ENCODE results near the gene POLRMT.
"Not testable (repeated sequence)": the region's sequence is repeated elsewhere in the genome, so short reads cannot be mapped to it uniquely, and the experiment has no call there.

POLRMT gene

DNA sequence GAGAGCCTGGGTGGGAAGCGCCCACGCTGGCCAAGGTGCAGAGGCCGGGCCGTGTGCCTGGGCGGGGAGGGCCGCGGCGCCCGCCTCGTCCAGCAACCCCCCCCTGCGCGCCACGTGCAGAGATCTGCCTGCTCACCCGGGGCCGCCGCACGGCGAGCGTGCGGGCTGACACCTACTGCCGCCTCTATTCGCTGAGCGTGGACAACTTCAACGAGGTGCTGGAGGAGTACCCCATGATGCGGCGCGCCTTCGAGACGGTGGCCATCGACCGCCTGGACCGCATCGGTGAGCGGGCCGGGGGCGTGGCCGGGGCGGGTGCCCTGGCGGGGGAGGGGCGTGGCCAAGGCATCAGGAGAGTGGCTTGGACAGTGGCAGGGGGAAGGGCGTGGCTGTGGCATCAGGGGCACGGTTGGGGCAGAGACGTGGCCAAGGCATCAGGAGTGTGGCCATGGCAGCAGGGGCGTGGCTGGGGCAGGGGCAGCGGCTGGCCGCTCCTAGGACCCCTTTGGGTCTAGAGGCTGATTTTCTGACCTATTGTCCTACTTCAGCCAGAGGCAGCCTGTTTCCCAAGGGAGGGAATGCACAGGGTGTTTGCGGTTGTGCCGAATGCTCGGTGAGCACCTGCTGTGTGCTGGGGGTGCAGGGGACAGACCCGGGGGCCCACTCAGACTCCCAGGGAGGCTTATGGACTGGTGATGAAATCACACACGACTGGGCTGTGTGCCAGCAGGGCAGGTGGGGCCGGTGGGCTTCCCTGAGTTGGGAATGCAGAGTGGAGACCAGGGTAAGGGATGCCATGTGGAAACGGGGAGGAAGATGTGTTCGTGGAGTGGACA, 19.4 kb downstream of the POLRMT start:
- in situ Hi-C loops (cut with MboI; ENCODE audit: low sequenced_read_pairs): no loop called here

DNA sequence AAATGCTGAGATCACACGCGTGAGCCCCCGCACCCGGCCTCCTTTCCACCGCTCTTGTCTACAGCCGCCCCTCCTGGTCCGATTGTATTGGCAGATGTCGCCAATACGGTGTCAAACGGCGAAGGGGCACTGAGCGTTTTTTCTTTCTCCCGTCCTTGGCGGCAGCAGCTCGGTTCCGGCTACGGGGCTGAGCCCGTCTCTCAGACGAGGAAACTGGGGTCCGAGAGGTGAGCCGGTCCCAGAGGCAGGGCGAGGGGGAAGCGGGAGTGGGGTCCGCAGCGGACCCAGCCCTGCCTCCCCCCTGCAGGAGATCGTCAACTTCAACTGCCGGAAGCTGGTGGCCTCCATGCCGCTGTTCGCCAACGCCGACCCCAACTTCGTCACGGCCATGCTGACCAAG, 20.4 kb downstream of the POLRMT start:
- in situ Hi-C loops (cut with MboI; ENCODE audit: low sequenced_read_pairs): no loop called here

DNA sequence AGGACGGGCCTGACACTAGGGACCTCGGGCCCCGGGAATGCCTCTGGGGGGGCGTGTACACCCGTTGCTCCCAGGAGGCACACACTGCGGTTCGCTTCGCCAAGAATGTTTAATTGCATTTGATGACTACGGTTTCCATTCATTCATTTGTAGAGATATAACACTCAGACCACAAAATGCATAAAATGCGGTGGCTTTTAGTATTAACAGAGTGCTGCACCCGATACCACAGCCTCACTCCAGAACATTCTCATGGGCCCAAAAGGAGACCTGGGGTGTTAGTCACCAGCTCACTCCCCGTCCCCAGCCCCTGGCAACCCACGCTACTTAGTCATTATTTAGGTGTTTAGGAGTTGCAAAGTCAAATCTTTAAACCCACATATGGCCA, 21.9 kb downstream of the POLRMT start:
- in situ Hi-C loops (cut with MboI; ENCODE audit: low sequenced_read_pairs): no loop called here

DNA sequence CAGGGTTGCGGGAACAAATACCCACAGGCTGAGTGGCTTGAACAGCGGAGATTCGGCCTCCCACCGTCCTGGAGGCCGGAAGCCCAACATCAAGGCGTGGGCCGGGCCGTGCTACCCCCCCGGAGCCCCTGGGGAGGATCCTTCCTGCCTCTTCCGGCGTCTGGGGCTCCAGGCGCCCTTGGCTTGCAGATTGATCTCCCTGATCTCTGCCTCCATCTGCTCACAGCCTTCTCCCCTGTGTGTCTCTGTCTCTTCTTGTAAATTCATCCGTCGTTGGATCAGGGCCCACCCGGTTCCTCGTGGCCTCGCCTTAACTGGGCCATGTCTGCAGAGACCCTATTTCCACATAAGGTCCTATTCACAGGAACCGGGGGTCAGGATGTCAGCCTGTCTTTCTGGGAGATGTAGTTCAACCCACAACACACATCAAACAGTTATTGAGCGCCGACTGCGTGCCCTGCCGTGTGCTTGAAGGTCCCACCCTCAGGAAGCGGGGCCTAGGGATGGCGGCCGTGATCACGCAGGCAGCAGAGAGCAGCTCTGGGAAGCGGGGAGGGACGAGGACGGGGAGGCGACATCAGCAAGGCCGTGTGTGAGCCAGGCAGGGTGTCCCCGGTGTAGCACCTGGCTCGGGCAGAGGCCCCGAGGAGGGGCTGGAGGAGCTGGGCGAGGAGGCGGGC, 22.4 kb downstream of the POLRMT start:
- in situ Hi-C loops (cut with MboI; ENCODE audit: low sequenced_read_pairs): no loop called here

DNA sequence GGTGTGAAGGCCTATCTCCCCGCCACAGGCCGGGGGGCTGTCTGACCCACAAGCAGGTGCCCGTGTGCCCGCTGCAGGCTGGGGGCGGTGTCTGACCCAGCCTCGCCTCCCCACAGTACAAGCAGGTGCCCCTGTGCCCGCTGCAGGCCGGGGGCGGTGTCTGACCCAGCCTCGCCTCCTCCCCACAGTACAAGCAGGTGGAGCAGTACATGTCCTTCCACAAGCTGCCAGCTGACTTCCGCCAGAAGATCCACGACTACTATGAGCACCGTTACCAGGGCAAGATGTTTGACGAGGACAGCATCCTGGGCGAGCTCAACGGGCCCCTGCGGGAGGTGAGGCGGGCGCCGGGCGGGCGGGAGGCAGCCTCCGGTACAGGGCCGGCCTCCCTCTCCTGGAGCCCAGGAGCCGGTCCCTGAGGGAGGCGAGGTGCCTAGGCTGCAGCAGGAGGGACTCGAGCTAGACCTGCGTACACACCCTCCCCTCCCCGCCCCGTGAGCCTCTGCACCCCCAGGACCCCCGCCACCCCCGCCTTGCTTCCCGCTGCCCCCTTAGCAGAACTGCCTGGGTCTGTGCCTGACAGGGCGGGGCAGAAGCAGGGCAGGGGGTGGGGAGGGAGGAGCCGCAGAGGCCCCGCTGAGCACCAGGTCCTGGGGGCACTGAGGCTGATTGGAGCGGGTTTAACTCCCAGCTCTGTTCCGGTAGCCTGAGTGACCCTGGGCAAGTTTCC, 23.1 kb downstream of the POLRMT start:
- in situ Hi-C loops (cut with MboI; ENCODE audit: low sequenced_read_pairs): no loop called here

DNA sequence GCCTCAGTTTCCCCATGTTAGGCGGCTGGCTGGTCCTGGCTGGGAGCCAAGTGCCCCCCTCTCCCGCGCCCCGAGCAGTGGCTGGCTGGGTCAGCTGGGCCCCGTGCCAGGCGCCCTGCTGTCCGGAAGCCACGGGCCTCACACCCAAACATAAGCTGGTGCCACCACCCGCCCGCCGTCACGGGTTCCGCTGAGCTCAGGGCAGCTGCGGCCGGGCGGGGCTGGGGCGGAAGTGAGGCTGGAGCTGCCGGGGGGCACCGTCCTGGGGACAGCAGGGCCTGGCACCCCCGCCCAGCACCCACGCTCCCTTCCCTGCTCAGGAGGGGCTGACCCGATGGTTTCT, 24.4 kb downstream of the POLRMT start:
- in situ Hi-C loops (cut with MboI; ENCODE audit: low sequenced_read_pairs): no loop called here

DNA sequence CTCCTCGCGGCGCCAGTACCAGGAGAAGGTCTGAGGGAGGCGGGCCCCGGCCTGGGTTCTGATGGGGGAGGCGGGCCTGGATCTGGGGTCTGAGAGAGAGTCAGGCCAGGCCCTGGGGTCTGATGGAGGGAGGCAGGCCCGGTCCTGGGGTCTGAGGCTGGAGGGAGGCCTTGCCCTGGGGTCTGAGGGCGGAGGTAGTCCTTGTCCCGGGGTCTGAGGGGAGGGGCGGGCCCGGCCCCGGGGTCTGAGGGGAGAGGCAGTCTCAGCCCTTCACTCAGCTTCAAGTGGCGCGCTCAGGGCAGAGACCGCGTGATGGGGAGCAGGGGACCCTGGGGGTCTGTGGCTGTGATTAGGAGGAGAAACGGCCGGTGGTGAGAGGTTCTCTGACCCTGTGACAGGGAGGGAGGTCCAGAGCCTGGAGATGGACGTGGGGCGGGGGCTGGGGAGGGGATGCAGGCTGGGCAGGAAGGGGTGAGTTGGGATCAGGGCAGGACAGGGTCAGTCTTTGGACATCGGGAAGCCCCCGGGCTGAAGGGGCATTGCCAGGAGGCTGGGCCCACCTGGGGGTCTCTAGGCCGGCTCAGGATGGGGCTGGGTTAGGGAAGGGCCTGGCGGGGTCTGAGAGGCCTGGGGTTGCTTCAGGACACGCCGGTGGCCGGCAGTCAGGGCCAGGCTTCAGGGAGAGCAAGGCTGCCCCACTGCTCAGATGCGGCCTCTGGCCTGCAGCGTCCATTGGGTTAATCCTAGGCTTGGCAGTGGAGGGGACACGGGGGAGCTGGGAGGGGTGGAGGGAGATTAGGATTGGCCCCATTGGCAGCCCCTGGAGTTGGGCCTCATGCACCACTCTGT, 25.0 kb downstream of the POLRMT start:
- in situ Hi-C loops (cut with MboI; ENCODE audit: low sequenced_read_pairs): no loop called here

DNA sequence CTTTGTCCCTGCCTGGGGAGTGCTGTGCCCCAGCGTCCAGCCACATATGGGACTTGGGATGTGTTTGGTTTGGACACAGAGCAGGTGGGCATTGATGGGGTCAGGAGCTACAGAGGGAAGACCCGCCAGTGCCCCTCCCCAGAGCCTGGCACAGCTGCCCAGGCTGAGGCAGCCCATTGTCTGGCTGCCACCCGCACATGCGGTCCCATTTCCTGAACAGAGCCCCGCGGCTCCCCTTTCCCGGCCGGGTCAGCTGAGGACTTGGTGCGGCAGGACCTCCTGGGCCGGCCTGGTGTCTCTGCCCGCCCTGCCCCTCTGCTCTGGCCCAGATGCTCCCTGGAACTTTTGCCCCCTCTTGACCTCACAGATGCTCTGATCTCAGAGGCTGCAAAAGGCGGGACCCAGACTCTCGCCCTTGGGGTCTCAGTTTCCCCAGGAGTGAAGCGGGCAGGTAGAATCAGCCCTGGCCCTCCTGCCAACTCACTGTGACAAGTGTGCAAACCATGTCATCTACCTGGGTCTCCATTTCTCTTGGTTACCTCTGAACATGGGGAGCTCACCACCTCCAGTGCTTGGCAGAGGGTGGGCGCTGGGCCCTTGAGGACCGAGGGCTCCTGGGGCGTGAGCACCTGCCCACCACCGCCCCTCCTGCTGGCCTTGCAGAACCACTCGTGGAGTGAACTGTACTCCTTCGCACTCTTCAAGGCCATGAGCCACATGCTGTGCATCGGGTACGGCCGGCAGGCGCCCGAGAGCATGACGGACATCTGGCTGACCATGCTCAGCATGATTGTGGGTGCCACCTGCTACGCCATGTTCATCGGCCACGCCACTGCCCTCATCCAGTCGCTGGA, 25.8 kb downstream of the POLRMT start:
- in situ Hi-C loops (cut with MboI; ENCODE audit: low sequenced_read_pairs): no loop called here

DNA sequence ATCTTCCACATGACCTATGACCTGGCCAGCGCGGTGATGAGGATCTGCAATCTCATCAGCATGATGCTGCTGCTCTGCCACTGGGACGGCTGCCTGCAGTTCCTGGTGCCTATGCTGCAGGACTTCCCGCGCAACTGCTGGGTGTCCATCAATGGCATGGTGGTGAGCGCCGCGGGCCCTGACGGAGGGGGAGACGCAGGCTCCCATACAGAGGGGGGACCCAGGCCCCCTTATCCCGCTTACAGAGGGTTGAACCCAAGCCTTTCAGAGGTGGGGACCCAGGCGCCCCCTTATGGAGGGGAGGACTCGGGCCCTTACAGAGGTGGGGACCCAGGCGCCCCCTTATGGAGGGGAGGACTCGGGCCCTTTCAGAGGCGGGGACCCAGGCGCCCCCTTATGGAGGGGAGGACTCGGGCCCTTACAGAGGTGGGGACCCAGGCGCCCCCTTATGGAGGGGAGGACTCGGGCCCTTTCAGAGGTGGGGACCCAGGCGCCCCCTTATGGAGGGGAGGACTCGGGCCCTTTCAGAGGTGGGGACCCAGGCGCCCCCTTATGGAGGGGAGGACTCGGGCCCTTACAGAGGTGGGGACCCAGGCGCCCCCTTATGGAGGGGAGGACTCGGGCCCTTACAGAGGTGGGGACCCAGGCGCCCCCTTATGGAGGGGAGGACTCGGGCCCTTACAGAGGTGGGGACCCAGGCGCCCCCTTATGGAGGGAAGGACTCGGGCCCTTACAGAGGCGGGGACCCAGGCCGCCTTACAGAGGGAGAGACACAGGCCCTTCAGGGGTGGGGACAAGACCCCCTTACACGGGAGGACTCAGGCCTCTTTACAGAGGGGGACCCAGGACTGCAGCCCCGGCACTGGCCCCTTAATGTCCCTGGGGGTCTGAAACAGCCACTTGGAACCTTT, 28.0 kb downstream of the POLRMT start:
- in situ Hi-C loops (cut with MboI; ENCODE audit: low sequenced_read_pairs): not testable (repeated sequence)

DNA sequence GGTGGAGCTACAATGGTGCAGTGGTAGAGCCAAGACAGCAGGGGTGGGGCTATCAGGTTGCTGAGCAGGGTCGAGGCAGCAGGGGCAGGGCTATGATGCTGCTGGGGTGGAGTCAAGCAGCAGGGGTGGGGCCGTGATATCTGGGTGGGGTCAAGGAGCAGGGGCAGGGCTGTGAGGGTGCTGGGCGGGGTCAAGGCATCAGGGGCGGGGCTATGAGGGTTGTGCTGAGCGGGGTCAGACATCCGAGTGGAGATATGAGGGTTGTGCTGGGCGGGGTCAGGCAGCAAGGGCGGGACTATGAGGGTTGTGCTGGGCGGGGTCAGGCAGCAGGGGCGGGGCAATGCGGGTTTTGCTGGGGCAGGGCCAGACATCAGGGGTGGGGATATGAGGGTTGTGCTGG, 29.0 kb downstream of the POLRMT start:
- in situ Hi-C loops (cut with MboI; ENCODE audit: low sequenced_read_pairs): no loop called here

DNA sequence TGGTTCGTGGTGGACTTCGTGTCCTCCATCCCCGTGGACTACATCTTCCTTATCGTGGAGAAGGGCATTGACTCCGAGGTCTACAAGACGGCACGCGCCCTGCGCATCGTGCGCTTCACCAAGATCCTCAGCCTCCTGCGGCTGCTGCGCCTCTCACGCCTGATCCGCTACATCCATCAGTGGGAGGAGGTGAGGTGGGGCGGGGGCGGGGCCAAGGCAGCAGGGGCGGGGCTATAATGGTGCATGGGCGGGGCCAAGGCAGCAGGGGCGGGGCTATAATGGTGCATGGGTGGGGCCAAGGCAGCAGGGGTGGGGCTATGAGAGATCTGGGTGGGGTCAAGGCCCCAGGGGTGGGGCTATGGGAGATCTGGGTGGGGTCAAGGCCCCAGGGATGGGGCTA, 29.6 kb downstream of the POLRMT start:
- in situ Hi-C loops (cut with MboI; ENCODE audit: low sequenced_read_pairs): not testable (repeated sequence)

DNA sequence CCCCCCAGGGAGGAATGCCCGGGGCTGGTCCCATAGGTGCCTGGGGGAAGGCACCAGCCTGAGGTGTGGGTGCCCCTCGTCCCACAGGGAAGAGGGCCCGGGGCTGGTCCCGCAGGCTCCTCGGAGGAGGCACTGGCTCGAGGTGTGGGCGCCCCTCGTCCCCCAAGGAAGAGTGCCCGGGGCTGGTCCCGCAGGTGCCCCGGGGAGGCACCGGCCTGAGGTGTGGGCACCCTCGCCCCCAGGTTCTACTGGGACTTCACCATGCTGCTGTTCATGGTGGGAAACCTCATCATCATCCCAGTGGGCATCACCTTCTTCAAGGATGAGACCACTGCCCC, 30.1 kb downstream of the POLRMT start:
- in situ Hi-C loops (cut with MboI; ENCODE audit: low sequenced_read_pairs): not testable (repeated sequence)

DNA sequence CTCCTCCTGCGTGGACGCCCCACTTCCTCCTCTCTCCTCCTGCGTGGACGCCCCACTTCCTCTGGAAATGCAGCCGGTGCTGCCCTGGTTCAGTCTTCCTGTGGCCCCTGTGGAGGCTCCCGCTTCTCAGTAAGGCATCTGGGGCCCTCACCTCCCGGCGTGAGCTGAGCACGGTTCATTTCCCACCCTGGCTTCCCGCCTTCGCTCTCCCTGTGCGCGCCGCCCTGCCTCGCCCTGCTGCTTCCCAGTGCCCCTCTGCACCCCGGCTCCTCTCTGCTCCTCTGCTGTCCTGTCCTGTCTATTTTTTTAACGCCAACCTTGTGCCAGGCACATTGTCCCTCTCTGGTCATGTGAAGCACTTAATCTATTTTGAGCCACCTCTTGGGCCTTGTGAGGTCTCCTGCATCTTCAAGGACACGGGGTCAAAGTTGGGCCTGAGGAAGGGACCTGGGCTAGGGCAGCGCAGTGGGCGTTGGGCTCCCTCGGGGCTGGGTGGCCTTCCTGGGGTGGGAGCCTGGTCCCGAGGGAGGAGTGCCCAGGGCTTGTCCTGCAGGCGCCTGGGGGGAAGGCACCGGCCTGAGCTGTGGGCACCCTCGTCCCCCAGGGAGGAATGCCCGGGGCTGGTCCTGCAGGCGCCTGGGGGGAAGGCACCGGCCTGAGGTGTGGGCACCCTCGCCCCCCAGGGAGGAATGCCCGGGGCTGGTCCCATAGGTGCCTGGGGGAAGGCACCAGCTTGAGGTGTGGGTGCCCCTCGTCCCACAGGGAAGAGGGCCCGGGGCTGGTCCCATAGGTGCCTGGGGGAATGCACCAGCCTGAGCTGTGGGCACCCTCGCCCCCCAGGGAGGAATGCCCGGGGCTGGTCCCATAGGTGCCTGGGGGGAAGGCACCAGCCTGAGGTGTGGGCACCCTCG, 30.7 kb downstream of the POLRMT start:
- in situ Hi-C loops (cut with MboI; ENCODE audit: low sequenced_read_pairs): no loop called here

DNA sequence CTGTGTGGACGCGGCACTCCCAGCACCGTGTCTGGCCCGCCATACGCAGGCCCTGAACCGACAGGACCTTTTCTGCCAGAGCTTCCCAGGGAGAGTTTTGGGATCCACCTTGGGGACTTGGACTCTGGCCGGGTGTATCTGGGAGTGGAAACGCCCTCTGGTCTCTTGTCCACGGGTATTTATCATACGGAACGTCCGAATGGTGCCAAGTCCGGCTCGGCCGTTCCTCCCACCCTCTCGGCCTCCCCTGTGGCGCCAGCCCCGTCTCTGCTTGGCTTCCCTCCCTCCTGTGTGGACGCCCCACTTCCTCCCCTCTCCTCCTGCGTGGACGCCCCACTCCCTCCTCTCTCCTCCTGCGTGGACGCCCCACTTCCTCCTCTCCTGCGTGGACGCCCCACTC, 31.5 kb downstream of the POLRMT start:
- in situ Hi-C loops (cut with MboI; ENCODE audit: low sequenced_read_pairs): no loop called here

DNA sequence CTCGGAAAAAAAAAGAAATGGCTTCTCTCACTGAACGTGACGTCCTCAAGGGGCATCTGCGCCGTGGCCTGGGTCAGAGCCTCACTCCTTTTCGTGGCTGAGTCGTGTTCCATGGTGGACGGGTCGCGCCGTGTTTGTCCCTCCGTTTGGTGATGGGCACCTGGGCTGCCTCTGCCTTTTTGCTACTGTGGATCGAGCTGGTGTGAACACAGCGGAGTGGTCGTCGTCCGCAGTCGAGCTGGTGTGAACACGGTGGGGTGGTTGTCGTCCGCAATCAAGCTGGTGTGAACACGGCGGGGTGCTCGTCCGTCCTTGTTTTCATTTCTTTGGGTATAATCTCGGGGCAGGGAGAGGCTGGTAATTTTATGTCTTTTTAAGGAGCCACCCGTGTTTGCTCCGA, 32.0 kb downstream of the POLRMT start:
- in situ Hi-C loops (cut with MboI; ENCODE audit: low sequenced_read_pairs): no loop called here

DNA sequence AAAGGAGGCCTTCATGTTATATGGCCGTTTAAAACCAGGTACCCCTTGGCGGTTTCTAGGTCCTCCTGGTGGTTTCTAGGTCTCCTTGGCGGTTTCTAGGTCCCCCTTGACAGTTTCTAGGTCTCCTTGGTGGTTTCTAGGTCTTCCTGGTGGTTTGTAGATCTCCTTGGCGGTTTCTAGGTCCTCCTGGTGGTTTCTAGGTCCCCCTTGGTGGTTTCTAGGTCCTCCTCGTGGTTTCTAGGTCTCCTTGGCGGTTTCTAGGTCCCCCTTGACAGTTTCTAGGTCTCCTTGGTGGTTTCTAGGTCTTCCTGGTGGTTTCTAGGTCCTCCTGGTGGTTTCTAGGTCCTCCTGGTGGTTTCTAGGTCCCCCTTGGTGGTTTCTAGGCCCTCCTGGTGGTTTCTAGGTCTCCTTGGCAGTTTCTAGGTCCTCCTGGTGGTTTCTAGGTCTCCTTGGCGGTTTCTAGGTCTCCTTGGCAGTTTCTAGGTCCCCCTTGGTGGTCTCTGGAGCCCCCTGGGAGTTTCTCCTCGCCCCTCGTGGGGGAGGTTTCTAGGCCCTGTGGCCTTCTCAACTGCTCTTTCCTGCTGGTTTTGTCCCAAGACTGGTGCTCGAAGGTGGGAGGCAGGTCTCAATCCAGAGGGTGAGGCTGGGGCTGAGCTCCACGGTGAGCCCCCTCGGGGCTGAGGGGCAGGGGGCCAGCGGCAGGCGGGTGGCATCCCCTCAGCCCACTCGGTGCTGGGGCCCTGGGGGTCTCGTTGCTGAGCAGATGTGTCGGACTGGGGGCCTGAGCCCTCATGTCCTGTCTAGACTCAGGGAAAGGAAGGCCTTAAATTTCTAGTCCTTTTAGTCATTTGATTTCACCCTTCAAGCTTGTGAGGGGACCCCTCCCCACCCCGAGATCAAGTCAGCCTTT, 35.7 kb downstream of the POLRMT start:
- in situ Hi-C loops (cut with MboI; ENCODE audit: low sequenced_read_pairs): no loop called here

DNA sequence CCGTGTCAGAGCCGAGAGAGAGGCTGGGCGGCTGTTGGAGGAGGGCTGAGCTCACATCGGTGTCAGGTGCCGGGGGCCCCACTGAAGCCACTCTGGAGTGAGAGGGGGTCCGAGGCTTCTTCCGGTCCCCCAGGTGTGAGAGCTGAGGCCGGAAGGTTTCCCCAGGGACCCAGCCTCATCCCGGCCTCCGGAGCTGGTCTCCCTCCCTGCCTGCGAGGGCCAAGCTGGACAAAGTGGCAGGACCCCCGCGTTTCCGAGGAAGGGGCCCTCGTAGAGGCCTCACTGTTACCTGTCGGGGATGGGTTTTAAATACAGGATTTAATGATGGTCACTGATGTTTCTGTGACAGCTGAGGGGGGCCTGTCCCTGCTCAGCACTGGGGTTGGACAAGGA, 37.1 kb downstream of the POLRMT start:
- in situ Hi-C loops (cut with MboI; ENCODE audit: low sequenced_read_pairs): no loop called here
